GM19438 (cell line): ENCODE data around the gene MAS1.

ENCODE experiments used
- ATAC-seq: cut with Tn5 transposase; IDR thresholded peaks from one replicate; pipeline ENCODE4 v1.9.1; 2021; ENCODE audit warnings: low read depth; ENCODE audit not compliant: unreplicated experiment

The MAS1 gene

DNA sequence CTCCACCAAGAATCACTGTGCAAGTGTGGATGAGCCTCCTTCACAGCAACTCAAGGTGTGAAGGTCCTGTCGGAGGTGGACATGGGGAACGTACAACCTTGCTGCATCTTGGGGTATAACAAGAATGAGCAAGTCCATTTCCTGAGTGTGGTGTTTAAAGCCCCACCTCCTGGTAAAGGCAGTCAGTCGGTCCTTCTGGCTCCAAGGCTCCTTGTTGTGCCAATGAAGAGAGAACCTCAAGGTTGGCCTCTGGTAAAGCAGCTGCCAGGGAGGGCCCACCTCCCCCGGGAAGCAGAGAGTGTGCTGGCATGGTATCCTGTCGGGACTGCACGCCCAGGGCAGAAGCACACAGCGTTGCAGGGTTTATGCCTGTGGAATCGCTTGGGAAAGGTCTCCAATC is 12.4 kb upstream of the MAS1 start:
- no peak for ATAC-seq

DNA sequence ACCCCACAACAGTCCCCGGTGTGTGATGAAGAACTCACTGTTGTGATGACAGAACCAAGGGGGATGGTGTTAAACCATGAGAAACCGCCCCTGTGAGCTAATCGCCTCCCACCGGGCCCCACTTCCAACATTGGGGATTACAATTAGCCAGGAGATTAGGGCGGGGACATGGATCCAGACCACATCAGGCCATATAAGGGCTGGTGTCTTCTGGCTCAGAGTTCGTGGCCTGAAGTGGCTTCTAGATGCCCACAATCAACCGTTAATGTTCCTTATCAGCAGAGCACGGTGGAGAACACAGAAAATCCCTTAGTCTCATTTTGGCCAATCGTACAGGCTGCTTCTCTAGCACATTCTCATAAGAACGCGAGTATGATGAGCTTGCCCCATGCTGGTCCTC is 10.9 kb upstream of the MAS1 start:
- ATAC-seq: no peak

DNA sequence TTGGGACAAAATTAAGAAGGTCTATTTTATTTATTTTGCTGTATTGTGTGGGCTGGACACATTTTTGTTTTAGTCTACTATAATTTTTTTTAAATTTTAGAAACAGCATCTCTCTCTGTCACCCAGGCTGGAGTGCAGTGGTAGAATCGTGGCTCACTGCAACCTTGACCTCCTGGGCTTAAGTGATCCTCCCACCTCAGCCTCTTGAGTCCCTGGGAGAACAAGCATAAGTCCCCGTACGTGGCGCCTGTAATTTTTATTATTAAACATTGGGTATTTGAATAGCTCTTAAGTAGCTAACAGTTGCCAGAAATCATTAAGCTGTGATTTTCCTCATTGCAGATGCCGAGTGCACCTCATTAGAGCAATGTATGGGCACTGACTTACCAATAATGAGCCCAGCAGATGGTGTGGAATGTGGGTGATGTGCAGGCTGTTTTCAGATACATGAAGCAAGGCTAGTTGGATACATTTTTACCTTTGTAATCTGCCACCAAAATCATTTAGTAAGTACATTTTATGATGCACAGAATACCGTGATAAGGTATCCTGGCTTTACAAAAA is 10.3 kb upstream of the MAS1 start:
- ATAC-seq: no peak

DNA sequence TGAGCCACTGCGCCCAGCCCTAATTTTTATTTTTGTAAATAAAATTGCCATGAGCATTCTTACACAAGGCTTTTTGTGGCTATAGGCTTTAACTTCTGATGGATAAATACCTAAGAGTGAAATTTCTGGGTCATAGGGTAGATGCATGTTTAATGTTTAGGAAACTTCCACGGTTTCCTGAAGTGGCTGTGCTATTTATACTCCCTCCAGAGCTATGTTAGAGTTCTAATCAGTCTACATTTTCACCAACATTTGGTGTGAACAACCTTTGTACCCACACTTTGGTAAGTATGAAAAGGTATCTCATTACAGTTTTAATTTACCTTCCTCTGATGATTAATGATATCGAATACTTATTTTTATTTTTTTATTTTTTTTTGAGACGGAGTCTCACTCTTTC is 6.1 kb upstream of the MAS1 start:
- ATAC-seq: no peak

DNA sequence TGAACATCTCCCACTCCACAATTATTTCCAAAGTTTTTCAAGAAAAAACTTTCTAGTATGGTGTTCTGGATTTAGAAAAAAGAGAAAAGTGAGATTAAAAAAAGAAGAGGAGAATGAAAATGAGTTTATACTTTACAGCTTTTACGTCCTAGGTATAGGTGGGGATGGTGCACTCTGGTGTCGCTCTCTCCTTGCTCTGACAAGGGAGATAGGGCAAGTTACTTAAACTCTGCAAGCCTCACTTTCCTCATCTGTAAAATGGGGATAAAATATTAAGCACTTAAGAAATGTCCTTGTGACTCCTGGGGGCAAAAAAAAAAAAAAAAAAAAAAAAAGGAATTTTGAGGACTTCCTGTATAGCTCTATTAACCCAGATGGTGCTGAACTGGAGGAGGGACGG is 4.5 kb upstream of the MAS1 start:
- ATAC-seq: no peak

DNA sequence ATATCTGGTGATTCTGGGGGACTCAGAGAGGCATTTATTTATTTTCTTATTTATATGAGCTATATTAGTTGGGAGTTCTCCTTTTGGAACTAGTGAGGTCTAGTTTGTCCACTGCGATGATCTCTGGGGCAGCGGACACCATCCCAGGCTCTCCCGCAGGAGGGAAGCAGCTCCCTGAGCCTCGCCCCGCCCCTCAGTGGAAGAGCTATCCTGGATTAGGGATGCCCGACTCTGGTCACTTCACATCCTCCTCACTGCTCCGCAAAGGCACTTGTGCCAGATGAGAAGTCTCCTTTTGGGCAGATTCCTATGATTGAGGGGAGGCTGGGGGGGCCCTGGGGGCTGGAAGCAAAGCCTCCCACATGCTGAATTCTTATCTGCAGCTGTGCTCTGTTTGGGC is 3.6 kb upstream of the MAS1 start:
- ATAC-seq: no peak

DNA sequence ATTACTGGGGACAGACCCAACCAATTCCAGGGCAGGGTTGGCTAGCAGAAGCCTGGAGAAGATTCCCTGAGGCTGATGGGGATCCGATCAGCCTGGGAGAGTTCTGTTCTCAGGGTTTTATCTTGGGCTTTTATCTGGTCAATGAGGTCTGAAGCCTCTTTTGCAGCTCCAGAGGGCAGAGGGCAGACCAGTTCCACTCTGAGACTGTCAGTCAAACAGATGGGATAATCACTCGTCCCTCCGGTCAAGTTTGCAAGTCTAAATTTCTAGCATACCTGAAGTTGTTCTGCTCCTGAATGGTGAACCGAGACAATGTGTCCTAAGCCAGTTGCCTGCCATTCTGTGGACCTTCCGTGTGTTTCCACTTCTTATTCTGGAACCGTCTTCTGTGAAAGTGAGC is 3.0 kb upstream of the MAS1 start:
- ATAC-seq: no peak

DNA sequence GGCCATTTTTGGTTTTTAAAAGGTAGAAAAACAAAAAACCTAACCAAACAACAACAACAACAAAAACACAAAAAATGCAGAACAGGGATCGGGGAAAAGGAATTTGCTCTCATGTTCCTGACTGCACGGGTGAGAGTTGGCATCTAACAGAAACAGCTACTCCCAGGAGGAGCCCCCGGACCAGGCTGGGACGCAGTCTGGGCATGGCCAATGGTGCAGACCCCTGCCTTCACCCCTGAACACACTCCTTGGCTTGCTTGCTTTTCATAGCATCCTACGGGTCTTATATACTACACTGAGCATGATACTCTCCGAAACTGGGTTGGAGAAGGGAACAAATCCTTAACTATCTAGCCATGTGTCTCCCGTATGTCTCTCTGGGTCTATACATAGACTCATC is 587 bp upstream of the MAS1 start:
- ATAC-seq: no peak

DNA sequence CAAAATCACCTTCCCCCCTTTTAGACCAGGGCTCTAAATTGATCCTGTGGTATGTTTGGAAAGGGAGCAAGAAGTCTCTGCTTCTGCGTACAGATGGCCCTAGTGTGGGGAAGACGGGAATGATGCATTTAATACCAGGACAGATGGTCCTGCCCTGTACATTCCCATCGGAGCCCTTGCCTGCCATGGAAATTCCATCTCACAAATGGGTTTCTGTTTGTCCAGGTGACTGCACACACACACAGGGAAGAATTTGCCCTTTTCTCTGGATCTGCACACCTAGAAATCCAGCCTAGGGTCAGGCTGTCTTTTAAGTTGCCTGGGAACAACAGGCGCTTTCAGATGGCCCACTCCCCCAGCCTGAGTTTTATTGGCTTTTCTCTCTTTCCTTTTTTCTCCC is 1.3 kb downstream of the MAS1 start:
- no peak for ATAC-seq

DNA sequence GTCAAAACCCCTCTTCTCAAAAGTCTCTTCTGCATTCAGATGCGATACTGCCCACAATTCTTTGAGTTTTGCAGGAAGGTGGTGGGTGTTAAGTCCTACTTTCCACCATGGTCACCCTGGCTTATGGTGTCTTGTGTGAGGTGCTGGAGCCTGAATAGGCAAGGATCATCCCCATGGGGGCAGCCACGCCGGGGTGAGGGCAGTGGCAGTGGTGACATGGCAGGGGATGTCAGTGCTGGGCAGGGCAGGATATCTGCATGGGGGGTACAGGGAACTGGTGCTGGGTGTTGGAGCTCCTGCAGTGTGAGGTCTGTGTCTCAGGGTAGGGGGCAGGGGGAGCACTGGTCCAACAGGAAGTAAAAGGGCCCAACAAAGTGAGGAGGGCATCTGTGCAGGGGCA is 2.3 kb downstream of the MAS1 start:
- ATAC-seq: no peak

DNA sequence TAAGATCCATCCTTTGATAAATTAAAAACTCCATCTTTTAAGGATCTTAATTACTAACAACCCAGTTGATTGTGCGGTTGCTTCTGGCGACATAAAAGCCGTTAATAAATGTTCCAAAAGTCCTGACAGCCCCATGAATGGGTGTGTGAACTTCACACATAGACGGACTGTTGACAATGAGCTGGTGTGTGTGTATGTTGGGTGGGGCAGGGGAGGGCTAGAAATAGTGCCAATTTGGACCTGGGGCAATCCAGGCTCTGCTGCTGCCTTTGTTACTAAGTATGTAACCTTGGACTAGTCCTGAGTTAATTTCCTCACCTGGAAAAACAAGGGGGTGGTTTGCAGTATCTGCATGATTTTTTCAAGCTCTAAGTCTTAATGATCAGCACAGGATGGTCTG is 4.2 kb downstream of the MAS1 start:
- ATAC-seq: no peak

DNA sequence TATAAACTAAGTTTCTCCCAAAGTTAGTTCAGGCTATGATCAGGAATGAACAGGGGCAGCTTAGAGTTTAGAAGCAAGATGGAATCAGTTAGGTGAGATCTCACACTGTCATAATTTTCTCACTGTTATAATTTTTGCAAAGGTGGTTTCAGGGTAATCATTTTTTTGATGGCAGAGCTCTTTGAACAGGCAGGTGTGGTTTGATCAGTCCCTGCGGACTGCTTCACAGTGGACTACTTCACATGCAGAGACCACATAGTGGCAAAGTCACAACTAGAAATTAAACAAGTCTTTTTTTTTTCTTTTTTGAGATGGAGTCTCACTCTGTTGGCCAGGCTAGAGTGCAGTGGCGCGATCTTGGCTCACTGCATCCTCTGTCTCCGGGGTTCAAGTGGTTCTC is 6.8 kb downstream of the MAS1 start:
- ATAC-seq: no peak

DNA sequence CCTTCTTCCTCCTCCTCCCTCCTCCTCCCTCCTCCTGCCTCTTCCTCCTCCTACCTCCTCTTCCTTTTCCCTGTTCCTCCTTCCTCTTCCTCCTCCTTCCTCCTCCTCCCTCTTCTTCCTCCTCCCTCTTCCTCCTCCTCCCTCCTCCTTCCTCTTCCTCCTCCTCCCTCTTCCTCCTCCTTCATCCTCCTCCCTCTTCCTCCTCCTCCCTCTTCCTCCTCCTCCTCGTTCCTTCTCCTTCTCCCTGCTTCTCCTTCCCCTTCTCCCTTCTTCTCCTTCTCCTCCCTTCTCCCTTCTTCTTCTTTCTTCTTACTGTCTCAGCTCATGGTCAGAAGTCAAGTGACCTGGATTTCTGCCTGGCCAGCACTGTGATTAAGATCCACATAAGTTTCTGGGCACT is 7.7 kb downstream of the MAS1 start:
- ATAC-seq: no peak

DNA sequence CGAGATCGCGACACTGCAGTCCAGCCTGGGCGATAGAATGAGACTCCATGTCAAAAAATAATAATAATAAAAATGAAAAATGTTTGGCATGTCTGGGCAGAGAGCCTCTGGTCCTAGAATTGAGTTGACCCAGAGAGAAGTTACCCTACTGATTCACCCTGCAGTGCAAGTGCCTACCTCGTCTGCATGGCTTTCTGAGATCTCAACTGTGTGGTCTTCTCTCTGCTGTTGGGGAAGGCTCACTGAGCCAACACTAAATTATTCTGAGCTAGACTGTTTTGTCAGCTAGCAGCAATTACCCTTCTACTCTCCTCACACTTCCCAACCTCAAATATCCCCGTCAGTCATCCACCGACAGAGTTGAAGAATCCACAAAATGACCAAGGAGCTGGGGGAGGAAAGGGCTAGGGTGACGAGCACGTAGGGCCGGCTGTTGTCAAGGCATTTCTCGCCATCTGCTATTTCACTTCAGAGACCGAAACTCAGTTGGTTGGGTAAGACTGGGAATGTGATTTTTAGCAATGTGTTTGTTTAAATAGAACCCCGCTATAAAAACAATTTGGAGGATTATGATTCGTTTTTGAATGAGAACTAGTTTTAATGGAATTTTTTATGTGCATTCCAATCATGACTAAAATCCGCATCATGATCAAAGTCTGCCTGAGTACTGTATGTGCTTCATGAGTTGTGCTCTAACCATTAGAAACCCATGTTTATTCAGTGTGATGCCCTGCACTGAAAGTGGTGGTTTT is 9.4 kb downstream of the MAS1 start:
- no peak for ATAC-seq

DNA sequence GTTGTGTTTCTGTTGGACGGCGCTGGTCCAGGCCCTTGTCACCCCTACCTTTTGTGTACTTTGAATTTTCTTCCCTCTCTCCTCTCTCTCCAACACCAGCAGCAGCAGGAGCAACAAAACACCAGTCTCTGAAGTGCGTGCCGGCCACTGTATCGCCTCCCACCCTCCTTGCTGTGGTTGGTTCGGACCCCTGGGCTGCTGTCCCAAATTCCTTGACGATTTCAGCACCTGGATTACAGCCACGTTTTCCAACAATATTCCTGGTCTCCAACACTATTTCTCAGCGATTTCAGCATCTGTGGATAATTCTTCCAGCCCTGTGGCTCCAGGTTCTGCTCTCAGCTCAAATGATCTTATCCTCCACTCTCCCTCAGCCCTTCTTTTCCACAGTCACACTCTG is 11.8 kb downstream of the MAS1 start:
- ATAC-seq: no peak

DNA sequence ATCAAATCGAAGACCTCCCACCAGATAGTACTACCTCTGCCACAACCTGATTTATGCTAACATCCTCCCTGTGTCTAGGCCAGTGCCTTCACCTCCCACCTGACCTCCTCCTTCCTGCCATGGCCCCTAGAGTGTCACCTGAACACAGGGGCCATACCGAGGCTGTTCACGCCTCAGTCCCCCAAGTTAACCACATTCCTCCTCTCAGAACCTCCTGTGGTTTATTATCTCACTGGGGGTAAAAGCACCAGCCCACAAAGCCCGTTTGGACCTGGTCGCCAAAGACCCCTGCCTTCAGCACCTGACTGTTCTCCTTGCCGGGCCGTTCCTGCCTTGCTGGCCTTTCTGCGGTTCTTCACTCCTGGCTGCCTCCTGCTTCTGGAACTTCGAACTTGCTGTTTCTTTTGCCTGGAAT is 13.7 kb downstream of the MAS1 start:
- ATAC-seq: no peak

DNA sequence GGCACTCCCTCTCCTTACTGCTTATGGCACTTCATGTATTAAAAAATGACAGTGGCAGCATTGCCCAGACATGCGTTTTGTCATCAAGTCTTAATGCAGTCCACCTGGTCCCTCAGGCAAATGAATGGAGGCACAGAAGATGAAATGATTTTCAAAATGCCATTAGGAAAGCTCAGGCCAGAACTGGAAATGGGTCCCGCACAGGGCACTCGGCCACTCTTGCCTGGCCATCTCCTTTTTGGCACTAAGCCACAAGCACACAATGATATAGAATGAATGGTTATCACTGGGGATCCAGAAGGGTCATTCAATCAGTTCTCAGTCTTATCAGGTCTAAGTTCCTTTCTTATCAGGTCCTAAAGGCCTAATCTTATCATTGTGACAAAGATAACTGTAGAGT is 15.6 kb downstream of the MAS1 start:
- ATAC-seq: no peak

DNA sequence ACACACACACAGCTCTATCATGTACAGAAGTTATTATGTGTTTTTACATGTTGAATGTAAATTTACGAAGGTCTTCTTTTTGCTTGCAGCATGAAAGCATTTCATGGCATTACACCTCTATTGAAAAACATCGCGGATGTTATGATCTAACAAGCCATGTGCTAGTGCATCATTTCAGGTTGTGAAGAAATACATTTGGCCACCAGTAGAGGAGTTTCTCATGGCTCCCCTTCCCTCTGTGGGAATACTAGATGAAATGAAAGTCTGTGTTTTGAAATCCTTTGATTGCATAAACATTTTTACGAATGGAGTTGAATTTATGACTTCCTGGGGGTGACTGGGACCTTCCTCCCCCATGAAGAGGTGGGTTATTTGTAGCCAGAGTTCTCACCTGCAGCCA is 17.7 kb downstream of the MAS1 start:
- ATAC-seq: no peak

DNA sequence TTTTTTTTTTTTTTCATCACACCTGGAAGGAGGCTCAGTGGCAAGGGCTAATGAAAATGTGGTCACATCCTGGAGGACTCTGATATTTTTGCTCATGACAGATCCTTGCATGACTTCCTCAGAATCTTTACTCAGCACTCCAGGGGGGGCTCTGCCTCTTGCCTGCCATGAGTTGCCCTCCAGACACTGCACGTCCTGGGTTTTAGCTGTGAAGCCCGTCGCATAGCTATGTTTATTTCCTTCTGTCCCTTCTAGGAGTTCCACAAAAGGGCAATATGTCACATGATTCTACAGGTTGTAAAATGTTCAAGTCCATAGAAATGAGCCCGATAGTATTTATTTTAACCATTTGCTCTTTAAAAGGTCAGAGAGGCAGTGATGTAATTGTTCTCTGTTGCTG is 18.2 kb downstream of the MAS1 start:
- no peak for ATAC-seq

DNA sequence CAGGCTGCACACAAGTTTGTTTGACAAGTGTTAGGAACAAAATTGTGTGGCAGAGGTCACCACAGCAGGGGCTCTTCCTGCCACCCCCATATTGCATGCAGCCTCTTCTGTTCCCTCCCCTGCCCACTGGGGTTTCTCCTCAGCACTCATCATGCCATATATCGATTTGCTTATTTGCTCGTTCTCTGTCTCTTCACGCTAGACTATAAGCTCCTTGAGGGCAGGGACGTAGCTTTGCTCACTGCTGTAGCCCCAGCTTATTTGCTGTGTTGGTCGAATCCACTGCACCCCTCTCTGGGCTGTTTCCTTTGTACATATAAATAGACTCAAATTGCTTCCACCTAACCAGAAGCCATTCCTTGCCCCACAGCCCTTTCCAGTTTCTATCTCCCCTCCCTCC is 19.6 kb downstream of the MAS1 start:
- no peak for ATAC-seq

DNA sequence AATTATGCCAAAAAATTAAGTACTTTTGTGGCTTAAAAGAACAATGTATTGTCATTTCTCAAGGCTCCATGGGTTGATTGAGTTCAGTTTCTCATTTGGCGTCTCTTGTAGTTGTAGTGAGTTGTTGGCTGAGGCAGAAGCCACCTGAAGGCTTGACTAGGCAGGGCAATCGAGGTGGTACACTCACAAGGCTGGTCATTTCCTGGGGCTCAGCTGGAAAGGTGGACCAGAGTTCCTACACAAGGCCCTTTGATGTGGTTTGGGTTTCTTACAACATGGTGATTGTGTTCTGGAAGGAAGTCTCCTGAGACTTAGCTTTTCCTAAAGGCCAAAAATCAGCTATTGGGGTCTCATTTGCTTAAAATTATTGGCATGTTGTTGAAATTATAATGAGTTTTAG is 22.6 kb downstream of the MAS1 start:
- ATAC-seq: no peak

DNA sequence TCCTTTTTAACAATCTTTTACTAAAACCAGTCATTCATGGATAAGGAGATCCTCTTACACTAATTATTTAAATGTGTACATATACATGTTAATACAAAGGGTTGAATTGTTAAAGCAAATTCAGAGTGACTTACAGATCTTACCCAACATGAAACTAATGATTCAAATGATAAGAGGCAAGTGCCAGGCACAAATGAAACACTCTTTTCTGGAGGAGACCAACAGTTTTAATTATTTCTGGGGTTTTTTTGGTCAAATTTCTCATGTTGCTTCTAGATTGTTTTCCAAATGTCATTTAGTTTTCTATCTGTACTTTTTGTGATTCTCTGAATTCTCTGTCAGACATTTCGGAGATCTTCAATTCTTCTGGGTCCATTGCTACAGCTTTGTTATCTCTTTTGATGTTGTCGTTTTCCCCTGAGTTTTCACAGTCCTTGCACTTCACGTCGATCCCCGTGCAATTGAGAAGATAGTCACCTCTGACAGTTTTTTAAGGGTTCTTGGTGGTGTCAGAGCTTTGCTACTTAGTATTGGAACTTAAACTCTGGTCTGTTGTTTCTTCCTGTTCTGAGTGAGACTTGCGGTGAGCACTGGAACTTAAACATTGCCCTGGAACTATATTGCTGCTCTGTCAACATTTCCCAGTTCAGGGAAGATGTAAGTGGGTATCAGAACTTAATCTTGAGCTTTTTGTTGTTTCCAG is 23.2 kb downstream of the MAS1 start:
- no peak for ATAC-seq
